ENCODE measurements around the gene EXOSC5. TPM values are rescaled to one million over a fixed set of nuclear protein-coding genes. Genes with fewer than 3 reads are reported as not detected.

EXOSC5 gene
- polyA plus RNA-seq, 1 of the 3 experiments (the other 2 are of a cell fraction), result 74.1 TPM

DNA sequence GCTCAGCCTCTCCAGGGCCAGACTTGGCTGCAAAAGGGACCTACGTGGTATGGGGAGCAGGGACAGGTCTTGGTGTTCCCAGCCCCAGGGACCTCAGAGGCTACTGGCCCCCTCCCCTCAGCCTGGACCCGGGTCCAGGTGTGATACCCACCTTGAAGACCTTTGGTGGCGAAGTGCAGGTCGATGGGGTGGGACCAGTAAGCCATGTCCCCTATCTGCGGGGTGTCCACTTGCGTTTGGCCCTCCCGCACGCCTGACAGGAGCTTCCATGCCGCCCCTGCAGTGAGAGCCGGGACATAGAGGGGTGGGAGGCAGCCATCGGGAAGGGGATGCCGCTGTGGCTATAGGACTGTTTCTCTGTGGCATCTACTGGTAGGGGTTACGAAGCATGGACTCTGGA is 39.4 kb downstream of the EXOSC5 start:
- no peak overlapping the region for H3K4me2 ChIP-seq
- 94% methylated on average over 11 of the region's 13 CpGs for WGBS (ENCODE audit: low lambda C conversion rate)

DNA sequence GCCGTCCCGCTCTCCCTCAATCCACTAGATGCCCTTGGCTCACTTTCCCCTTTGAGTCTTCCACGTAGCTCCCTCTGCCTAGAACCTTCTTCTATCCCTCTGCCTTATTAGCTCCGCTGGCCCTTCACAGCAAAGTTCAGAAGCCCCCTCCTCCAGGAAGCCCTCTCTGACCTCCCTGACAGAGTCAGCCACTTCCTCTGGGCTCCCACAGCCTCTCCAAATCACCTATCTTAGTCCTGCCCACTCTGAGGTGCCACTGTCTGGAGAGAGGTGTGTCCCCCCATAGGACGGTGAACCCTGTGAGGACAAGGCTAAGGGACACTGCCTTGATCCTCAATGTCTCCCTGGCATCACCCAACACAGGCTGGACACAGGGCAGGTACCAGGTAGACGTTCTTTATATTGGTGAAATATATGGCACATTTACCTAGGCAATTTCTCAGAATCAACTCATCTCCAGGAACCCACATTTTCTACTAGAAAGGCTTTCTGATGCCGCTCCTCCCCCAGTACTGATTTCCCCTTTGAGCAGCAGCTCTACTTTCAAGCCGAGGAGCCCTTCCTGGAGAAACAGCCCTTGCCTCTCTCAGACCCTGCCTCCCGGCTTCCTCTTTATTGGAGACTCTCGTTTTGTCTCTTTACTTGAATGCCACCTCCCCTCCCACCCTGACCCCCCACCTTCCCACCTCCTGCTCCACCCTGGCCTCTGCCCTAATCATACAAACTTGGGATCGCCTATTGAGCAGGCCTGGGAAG is 40.0 kb downstream of the EXOSC5 start:
- CTCF ChIA-PET, result interaction anchor here (0.6 to 2.8 kb wide), 3 partner anchors 9 to 48 kb away, joined by 3 to 13 read pairs (median 4); partner anchors contain the start of gene CCDC97
- H3K9ac ChIP-seq, result no peak overlapping the region
- peaks cover 6% of the 10 kb centered on the region for H3F3A ChIP-seq (replicated peaks; ENCODE audit: insufficient read depth)
- H3K36me3 ChIP-seq (replicated peaks in 1 of 2; ENCODE audit: control insufficient read depth in 1 of 2, insufficient read depth in 2 of 2, low read length in 1 of 2), result no peaks in the 10 kb centered on the region
- H3K9me2 ChIP-seq, result no peaks in the 10 kb centered on the region
- 84% methylated on average over 10 of the region's 11 CpGs for WGBS (ENCODE audit: low lambda C conversion rate)
- POLR2A ChIA-PET, result no interaction called here
- H3K79me2 ChIP-seq (ENCODE audit: insufficient read depth), result peaks cover 15% of the 10 kb centered on the region
- peaks cover 11% of the 10 kb centered on the region for H4K20me1 ChIP-seq (ENCODE audit: insufficient read depth)
- H3K27me3 ChIP-seq (ENCODE audit: insufficient read depth), result no peaks in the 10 kb centered on the region
- peaks cover 0 to 23% of the 10 kb centered on the region in 2 experiments; a peak in 1 of 4 replicates for H3K4me1 ChIP-seq (ENCODE audit: control insufficient read depth in 1 of 2, insufficient read depth in 2 of 2, low read depth in 1 of 2, low read length in 1 of 2)
- H3K4me3 ChIP-seq (ENCODE audit: low read depth in 2 of 2, low read length in 1 of 2), result no peak overlapping the region
- no peak overlapping the region for H3K27ac ChIP-seq (ENCODE audit: low read depth in 2 of 2, low read length in 1 of 2)
- no peaks in the 10 kb centered on the region for H3K9me3 ChIP-seq
- TF ChIP-seq SMC3 (IDR thresholded peaks at IDR 0.05; ENCODE audit: low read depth, low read length), result no peak
- TF ChIP-seq, protein P1, sequence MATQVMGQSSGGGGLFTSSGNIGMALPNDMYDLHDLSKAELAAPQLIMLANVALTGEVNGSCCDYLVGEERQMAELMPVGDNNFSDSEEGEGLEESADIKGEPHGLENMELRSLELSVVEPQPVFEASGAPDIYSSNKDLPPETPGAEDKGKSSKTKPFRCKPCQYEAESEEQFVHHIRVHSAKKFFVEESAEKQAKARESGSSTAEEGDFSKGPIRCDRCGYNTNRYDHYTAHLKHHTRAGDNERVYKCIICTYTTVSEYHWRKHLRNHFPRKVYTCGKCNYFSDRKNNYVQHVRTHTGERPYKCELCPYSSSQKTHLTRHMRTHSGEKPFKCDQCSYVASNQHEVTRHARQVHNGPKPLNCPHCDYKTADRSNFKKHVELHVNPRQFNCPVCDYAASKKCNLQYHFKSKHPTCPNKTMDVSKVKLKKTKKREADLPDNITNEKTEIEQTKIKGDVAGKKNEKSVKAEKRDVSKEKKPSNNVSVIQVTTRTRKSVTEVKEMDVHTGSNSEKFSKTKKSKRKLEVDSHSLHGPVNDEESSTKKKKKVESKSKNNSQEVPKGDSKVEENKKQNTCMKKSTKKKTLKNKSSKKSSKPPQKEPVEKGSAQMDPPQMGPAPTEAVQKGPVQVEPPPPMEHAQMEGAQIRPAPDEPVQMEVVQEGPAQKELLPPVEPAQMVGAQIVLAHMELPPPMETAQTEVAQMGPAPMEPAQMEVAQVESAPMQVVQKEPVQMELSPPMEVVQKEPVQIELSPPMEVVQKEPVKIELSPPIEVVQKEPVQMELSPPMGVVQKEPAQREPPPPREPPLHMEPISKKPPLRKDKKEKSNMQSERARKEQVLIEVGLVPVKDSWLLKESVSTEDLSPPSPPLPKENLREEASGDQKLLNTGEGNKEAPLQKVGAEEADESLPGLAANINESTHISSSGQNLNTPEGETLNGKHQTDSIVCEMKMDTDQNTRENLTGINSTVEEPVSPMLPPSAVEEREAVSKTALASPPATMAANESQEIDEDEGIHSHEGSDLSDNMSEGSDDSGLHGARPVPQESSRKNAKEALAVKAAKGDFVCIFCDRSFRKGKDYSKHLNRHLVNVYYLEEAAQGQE (IDR thresholded peaks at IDR 0.05; ENCODE audit: low read depth, low read length), result no peak
- TF ChIP-seq ELF1 (IDR thresholded peaks at IDR 0.05), result no peak
- TF ChIP-seq, protein P2, sequence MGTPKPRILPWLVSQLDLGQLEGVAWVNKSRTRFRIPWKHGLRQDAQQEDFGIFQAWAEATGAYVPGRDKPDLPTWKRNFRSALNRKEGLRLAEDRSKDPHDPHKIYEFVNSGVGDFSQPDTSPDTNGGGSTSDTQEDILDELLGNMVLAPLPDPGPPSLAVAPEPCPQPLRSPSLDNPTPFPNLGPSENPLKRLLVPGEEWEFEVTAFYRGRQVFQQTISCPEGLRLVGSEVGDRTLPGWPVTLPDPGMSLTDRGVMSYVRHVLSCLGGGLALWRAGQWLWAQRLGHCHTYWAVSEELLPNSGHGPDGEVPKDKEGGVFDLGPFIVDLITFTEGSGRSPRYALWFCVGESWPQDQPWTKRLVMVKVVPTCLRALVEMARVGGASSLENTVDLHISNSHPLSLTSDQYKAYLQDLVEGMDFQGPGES (IDR thresholded peaks at IDR 0.05; ENCODE audit: low read depth, low read length), result no peak
- no peak for TF ChIP-seq GABPA (IDR thresholded peaks at IDR 0.05; ENCODE audit: low read depth)
- no peak for TF ChIP-seq SIN3A (IDR thresholded peaks at IDR 0.05; ENCODE audit: borderline replicate concordance, low read depth, low read length)
- DNase-seq, result peak; percentile 3
- no peak overlapping the region for H2AFZ ChIP-seq (ENCODE audit: low read depth)
- H3K4me2 ChIP-seq, result no peak overlapping the region

More for the DNA sequence above, 39.4 kb downstream of the EXOSC5 start:
- H3K4me1 ChIP-seq (ENCODE audit: control insufficient read depth in 1 of 2, insufficient read depth in 2 of 2, low read depth in 1 of 2, low read length in 1 of 2), result peaks cover 0 to 18% of the 10 kb centered on the region in 2 experiments; a peak in 1 of 4 replicates
- no peak overlapping the region for H3K4me3 ChIP-seq (ENCODE audit: low read depth in 2 of 2, low read length in 1 of 2)
- peaks cover 5% of the 10 kb centered on the region for H4K20me1 ChIP-seq (ENCODE audit: insufficient read depth)
- H3F3A ChIP-seq (replicated peaks; ENCODE audit: insufficient read depth), result peaks cover 6% of the 10 kb centered on the region
- H3K9me2 ChIP-seq, result no peaks in the 10 kb centered on the region
- POLR2A ChIA-PET, result no interaction called here
- DNase-seq, result peak; percentile 8
- H3K36me3 ChIP-seq (replicated peaks in 1 of 2; ENCODE audit: control insufficient read depth in 1 of 2, insufficient read depth in 2 of 2, low read length in 1 of 2), result no peaks in the 10 kb centered on the region
- no peak overlapping the region for H2AFZ ChIP-seq (ENCODE audit: low read depth)
- H3K27ac ChIP-seq (ENCODE audit: low read depth in 2 of 2, low read length in 1 of 2), result no peak overlapping the region
- peaks cover 13% of the 10 kb centered on the region for H3K79me2 ChIP-seq (ENCODE audit: insufficient read depth)
- CTCF ChIA-PET, result no interaction called here
- TF ChIP-seq FOXJ3 (CRISPR knock-in tag; IDR thresholded peaks at IDR 0.05), result no peak
- TF ChIP-seq, protein P2 (IDR thresholded peaks at IDR 0.05; ENCODE audit: low read depth, low read length), result no peak
- no peak for TF ChIP-seq NRF1 (IDR thresholded peaks at IDR 0.05; ENCODE audit: low read depth, low read length)
- TF ChIP-seq CHD2 (IDR thresholded peaks at IDR 0.05; ENCODE audit: low read length, partially characterized antibody), result no peak
- TF ChIP-seq JUND (IDR thresholded peaks at IDR 0.05), result no peak
- no peak for TF ChIP-seq GABPA (IDR thresholded peaks at IDR 0.05; ENCODE audit: low read depth)
- no peak for TF ChIP-seq NFIC (IDR thresholded peaks at IDR 0.05; ENCODE audit: borderline replicate concordance)
- TF ChIP-seq, protein P3, sequence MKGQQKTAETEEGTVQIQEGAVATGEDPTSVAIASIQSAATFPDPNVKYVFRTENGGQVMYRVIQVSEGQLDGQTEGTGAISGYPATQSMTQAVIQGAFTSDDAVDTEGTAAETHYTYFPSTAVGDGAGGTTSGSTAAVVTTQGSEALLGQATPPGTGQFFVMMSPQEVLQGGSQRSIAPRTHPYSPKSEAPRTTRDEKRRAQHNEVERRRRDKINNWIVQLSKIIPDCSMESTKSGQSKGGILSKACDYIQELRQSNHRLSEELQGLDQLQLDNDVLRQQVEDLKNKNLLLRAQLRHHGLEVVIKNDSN (IDR thresholded peaks at IDR 0.05; ENCODE audit: borderline replicate concordance, low read depth), result no peak
- no peak for TF ChIP-seq SMC3 (IDR thresholded peaks at IDR 0.05; ENCODE audit: low read depth, low read length)
- TF ChIP-seq RAD21 (IDR thresholded peaks at IDR 0.05; ENCODE audit: low read length), result no peak
- no peak for TF ChIP-seq YY1 (IDR thresholded peaks at IDR 0.05; ENCODE audit: low read depth)
- no peaks in the 10 kb centered on the region for H3K9me3 ChIP-seq
- no peak overlapping the region for H3K9ac ChIP-seq
- no peaks in the 10 kb centered on the region for H3K27me3 ChIP-seq (ENCODE audit: insufficient read depth)

Measured in SK-N-SH (cell line).